Liver (tissue), 3 donors: ENCODE measurements around the gene PRG3.

Source experiments
- HNF4G ChIP-seq: IDR thresholded peaks from 2 replicates; pipeline ENCODE4 v1.6.1; 2016; ENCODE audit warnings: antibody characterized with exemption
- JUND ChIP-seq, 2 donors: IDR thresholded peaks; 2 replicates each; pipeline ENCODE4 v1.6.1; 2016; ENCODE audit warnings: antibody characterized with exemption in 2 of 2
- RAD21 ChIP-seq, 2 donors: IDR thresholded peaks; 2 replicates each; pipeline ENCODE4 v1.6.1; 2016; ENCODE audit warnings: antibody characterized with exemption in 2 of 2, mild to moderate bottlenecking in 2 of 2
- SP1 ChIP-seq: IDR thresholded peaks from 2 replicates; pipeline ENCODE4 v1.6.1; 2018; ENCODE audit warnings: antibody characterized with exemption, mild to moderate bottlenecking
- TAF1 ChIP-seq: conservative IDR thresholded peaks from 2 replicates; pipeline ENCODE4 v1.6.1; 2016; ENCODE audit warnings: antibody characterized with exemption, mild to moderate bottlenecking
- YY1 ChIP-seq: IDR thresholded peaks from 2 replicates; pipeline ENCODE4 v1.6.1; 2016; ENCODE audit warnings: antibody characterized with exemption, mild to moderate bottlenecking
- TF ChIP-seq, protein P1 (sequence below): fragments of 150-350 bp; IDR thresholded peaks from 2 replicates; pipeline ENCODE4 v1.5.1; 2017; ENCODE audit warnings: improper control_type of control experiment, low read depth, low read length; ENCODE audit not compliant: missing input control
- TF ChIP-seq, protein P2 (sequence below): IDR thresholded peaks from 2 replicates; pipeline ENCODE4 v1.6.1; 2016; ENCODE audit warnings: antibody characterized with exemption
- TF ChIP-seq, protein P3 (sequence below): IDR thresholded peaks from 2 replicates; pipeline ENCODE4 v1.6.1; 2016; ENCODE audit warnings: antibody characterized with exemption
- TF ChIP-seq, protein P4 (sequence below): IDR thresholded peaks from 2 replicates; pipeline ENCODE4 v1.6.1; 2016; ENCODE audit warnings: antibody characterized with exemption
- donor health status: healthy.
- donor health status: healthy.

DNA sequence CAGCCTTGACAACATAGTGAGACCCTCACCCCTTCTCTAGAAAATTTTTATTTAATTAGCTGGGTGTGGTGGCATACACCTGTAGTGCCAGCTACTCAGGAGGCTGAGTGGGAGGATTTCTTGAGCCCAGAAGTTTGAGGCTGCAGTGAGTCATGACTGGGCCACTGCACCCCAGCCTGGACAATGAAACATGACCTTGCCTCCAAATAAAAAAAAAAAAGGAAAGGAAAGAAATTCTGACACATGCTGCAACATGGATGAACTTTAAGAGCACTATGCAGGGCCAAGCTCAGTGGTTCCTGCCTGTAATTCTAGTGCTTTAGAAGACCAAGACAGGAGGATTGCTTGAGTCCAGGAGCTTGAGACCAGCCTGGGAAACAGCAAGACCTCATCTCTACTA lies 37.2 kb upstream of the PRG3 start:
- TF ChIP-seq, protein P1, sequence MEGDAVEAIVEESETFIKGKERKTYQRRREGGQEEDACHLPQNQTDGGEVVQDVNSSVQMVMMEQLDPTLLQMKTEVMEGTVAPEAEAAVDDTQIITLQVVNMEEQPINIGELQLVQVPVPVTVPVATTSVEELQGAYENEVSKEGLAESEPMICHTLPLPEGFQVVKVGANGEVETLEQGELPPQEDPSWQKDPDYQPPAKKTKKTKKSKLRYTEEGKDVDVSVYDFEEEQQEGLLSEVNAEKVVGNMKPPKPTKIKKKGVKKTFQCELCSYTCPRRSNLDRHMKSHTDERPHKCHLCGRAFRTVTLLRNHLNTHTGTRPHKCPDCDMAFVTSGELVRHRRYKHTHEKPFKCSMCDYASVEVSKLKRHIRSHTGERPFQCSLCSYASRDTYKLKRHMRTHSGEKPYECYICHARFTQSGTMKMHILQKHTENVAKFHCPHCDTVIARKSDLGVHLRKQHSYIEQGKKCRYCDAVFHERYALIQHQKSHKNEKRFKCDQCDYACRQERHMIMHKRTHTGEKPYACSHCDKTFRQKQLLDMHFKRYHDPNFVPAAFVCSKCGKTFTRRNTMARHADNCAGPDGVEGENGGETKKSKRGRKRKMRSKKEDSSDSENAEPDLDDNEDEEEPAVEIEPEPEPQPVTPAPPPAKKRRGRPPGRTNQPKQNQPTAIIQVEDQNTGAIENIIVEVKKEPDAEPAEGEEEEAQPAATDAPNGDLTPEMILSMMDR: no peak
- TF ChIP-seq, protein P2, sequence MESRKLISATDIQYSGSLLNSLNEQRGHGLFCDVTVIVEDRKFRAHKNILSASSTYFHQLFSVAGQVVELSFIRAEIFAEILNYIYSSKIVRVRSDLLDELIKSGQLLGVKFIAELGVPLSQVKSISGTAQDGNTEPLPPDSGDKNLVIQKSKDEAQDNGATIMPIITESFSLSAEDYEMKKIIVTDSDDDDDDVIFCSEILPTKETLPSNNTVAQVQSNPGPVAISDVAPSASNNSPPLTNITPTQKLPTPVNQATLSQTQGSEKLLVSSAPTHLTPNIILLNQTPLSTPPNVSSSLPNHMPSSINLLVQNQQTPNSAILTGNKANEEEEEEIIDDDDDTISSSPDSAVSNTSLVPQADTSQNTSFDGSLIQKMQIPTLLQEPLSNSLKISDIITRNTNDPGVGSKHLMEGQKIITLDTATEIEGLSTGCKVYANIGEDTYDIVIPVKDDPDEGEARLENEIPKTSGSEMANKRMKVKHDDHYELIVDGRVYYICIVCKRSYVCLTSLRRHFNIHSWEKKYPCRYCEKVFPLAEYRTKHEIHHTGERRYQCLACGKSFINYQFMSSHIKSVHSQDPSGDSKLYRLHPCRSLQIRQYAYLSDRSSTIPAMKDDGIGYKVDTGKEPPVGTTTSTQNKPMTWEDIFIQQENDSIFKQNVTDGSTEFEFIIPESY: no peak
- TF ChIP-seq, protein P3, sequence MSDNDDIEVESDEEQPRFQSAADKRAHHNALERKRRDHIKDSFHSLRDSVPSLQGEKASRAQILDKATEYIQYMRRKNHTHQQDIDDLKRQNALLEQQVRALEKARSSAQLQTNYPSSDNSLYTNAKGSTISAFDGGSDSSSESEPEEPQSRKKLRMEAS: no peak
- TF ChIP-seq YY1 (no peak), RAD21 (IDR thresholded peaks at IDR 0.05) (no peak), TAF1 (no peak), JUND (IDR thresholded peaks at IDR 0.05) (no peak), SP1 (no peak), HNF4G (no peak)
- TF ChIP-seq, protein P4, sequence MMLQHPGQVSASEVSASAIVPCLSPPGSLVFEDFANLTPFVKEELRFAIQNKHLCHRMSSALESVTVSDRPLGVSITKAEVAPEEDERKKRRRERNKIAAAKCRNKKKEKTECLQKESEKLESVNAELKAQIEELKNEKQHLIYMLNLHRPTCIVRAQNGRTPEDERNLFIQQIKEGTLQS: no peak
